ENCODE results near the gene ZBTB11.
"Not testable (repeated sequence)": the region's sequence is repeated elsewhere in the genome, so short reads cannot be mapped to it uniquely, and the experiment has no call there.

ZBTB11 gene

GRCh38 chr3:101646726-101647125 is 30.2 kb downstream of the ZBTB11 start:
- H3K27ac ChIP-seq = peak overlapping the region; percentile 57
- peak; percentile 29 for DNase-seq (ENCODE audit: low read depth, low spot score)

- H3K27ac ChIP-seq = peak overlapping the region; percentile 42
- DNase-seq (ENCODE audit: low read depth, low spot score) = peak; percentile 57
These were observed 32.9 kb downstream of the ZBTB11 start for GRCh38 chr3:101643861-101644613.

GRCh38 chr3:101643009-101643844 is 33.7 kb downstream of the ZBTB11 start:
- no peak overlapping the region for H3K27ac ChIP-seq
- no peak for DNase-seq (ENCODE audit: low read depth, low spot score)

- DNase-seq (ENCODE audit: low read depth, low spot score) = no peak
These were observed 34.5 kb downstream of the ZBTB11 start for GRCh38 chr3:101642441-101642840.

GRCh38 chr3:101641397-101642115 is 35.4 kb downstream of the ZBTB11 start:
- DNase-seq (ENCODE audit: low read depth, low spot score); H3K27ac ChIP-seq: not testable (repeated sequence)

More at GRCh38 chr3:101642441-101642840, 34.5 kb downstream of the ZBTB11 start:
- no peak overlapping the region for H3K27ac ChIP-seq

GRCh38 chr3:101640256-101640655 is 36.7 kb downstream of the ZBTB11 start:
- no peak overlapping the region for H3K27ac ChIP-seq
- DNase-seq (ENCODE audit: low read depth, low spot score) = no peak

GRCh38 chr3:101639280-101639963 is 37.5 kb downstream of the ZBTB11 start:
- no peak overlapping the region for H3K27ac ChIP-seq
- no peak for DNase-seq (ENCODE audit: low read depth, low spot score)

- no peak overlapping the region for H3K27ac ChIP-seq
- DNase-seq (ENCODE audit: low read depth, low spot score) = no peak
These were observed 38.6 kb downstream of the ZBTB11 start for GRCh38 chr3:101638261-101638745.

GRCh38 chr3:101637451-101637850 is 39.5 kb downstream of the ZBTB11 start:
- no peak overlapping the region for H3K27ac ChIP-seq
- no peak for DNase-seq (ENCODE audit: low read depth, low spot score)

- no peak overlapping the region for H3K27ac ChIP-seq
- DNase-seq (ENCODE audit: low read depth, low spot score) = no peak
These were observed 40.8 kb downstream of the ZBTB11 start for GRCh38 chr3:101635954-101636798.

- DNase-seq (ENCODE audit: low read depth, low spot score) = no peak
- H3K27ac ChIP-seq = no peak overlapping the region
These were observed 41.6 kb downstream of the ZBTB11 start for GRCh38 chr3:101635345-101635744.

- DNase-seq (ENCODE audit: low read depth, low spot score) = no peak
- H3K27ac ChIP-seq = no peak overlapping the region
These were observed 42.2 kb downstream of the ZBTB11 start for GRCh38 chr3:101634591-101635196.

- no peak overlapping the region for H3K27ac ChIP-seq
- DNase-seq (ENCODE audit: low read depth, low spot score) = no peak
These were observed 43.7 kb downstream of the ZBTB11 start for GRCh38 chr3:101633186-101633585.

- no peak for DNase-seq (ENCODE audit: low read depth, low spot score)
- H3K27ac ChIP-seq = no peak overlapping the region
These were observed 44.3 kb downstream of the ZBTB11 start for GRCh38 chr3:101632586-101632985.

- not testable (repeated sequence) for DNase-seq (ENCODE audit: low read depth, low spot score); H3K27ac ChIP-seq
These were observed 45.0 kb downstream of the ZBTB11 start for GRCh38 chr3:101631959-101632358.

GRCh38 chr3:101631098-101631796 is 45.7 kb downstream of the ZBTB11 start:
- no peak for DNase-seq (ENCODE audit: low read depth, low spot score)
- no peak overlapping the region for H3K27ac ChIP-seq

- no peak overlapping the region for H3K27ac ChIP-seq
- DNase-seq (ENCODE audit: low read depth, low spot score) = no peak
These were observed 47.7 kb downstream of the ZBTB11 start for GRCh38 chr3:101629219-101629618.

- no peak overlapping the region for H3K27ac ChIP-seq
- DNase-seq (ENCODE audit: low read depth, low spot score) = no peak
These were observed 51.1 kb downstream of the ZBTB11 start for GRCh38 chr3:101625879-101626278.
